Activated CD8-positive, alpha-beta memory T cell treated with anti-CD3 and anti-CD28 coated beads for 36 hours (primary cell): Measurements from ENCODE around the gene SHISA7. TPM values are rescaled to one million over a fixed set of nuclear protein-coding genes. Genes with fewer than 3 reads are reported as not detected.

ENCODE experiments used
- CTCF ChIA-PET: fragments of 350-600 bp; sonication (Branson Sonifier 250); formaldehyde crosslinking; loops from one replicate; lab custom pipeline; 2021; ENCODE audit warnings: antibody characterized with exemption; lab: Charles Lee
- POLR2A ChIA-PET: fragments of 350-600 bp; sonication (Branson Sonifier 250); formaldehyde crosslinking; loops from one replicate; lab custom pipeline; 2021; ENCODE audit warnings: antibody characterized with exemption; lab: Charles Lee
- total RNA-seq, 2 experiments: library from RNA; stranded (reverse); gene quantifications; one replicate each; pipeline ENCODE4 v1.2.3, GENCODE V29; 2021

The SHISA7 gene
- total RNA-seq, 2 experiments from 2014 or later, result not detected

DNA sequence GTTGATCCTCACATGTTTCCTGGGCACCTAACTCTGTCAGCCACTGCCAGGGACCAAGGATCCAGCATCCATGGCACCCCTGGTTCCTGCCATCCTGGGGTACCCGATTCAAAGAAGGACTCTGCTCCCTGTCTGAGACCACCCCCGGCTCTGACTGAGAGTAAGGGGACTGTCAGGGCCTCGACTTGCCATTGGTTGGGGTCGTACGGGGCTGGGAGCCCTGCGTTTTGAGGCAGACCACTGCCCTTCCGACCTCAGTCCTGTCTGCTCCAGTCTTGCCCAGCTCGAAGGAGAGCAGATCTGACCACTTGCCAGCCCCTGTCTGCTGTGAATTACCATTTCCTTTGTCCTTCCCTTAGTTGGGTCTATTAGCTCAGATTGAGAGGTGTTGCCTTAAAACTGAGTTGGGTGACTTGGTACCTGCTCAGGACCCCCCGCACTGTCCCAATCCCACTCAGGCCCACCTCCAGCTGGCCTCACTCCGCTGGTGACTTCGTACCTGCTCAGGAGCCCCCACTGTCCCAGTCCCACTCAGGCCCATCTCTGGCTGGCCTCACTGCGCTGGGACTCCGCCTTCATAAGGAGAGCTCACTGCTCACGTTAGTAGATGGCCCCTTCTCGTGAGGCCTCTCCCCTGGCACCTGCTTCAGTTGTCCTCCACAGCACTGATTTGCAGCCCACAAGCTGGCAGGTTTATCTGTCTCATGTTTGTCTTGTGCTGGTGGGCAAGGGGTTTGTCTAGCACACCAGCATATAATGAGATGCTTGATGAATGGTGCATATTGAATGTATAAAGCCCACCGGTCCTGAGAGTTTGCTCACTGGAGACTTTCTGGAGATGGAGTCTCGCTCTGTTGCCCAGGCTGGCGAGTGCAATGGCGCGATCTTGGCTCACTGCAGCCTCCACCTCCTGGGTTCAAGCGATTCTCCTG lies 53.4 kb downstream of the SHISA7 start:
- ChIA-PET CTCF (interaction anchor here (2.0 kb wide), 1 partner anchor 88 kb away, joined by 6 read pairs; no protein-coding TSS in a partner anchor), POLR2A (interaction anchor here (1.2 to 3.6 kb wide), 3 partner anchors 12 to 18 kb away, joined by 5 to 14 read pairs (median 8); partner anchors contain the start of gene UBE2S)

DNA sequence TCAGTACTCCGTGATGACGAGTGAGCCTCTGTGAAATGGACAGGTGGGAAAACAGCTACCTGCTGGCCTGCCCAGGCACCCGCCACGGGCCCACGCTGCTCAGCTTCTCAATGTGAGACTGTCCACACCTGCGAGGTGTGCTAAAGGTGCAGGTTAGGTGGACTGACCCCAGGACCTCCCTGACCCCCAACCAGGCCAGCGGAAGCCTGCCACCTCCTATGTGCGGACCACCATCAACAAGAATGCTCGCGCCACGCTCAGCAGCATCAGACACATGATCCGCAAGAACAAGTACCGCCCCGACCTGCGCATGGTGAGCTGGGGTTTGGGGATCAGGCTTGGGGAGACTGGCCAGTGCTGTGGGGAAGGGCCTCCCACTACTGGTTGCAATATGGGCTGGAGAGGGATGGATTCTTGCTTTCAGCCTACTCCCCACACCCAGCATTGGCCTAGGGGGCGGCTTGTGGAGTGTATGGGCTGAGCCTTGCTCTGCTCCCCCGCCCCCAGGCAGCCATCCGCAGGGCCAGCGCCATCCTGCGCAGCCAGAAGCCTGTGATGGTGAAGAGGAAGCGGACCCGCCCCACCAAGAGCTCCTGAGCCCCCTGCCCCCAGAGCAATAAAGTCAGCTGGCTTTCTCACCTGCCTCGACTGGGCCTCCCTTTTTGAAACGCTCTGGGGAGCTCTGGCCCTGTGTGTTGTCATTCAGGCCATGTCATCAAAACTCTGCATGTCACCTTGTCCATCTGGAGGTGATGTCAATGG lies 55.2 kb downstream of the SHISA7 start:
- CTCF ChIA-PET, result interaction anchor here (0.9 kb wide), 1 partner anchor 20 kb away, joined by 3 read pairs; the partner anchor contains the start of gene UBE2S
- POLR2A ChIA-PET, result interaction anchor here (1.2 to 3.6 kb wide), 6 partner anchors 14 to 133 kb away, joined by 3 to 16 read pairs (median 6); partner anchors contain the start of gene UBE2S

DNA sequence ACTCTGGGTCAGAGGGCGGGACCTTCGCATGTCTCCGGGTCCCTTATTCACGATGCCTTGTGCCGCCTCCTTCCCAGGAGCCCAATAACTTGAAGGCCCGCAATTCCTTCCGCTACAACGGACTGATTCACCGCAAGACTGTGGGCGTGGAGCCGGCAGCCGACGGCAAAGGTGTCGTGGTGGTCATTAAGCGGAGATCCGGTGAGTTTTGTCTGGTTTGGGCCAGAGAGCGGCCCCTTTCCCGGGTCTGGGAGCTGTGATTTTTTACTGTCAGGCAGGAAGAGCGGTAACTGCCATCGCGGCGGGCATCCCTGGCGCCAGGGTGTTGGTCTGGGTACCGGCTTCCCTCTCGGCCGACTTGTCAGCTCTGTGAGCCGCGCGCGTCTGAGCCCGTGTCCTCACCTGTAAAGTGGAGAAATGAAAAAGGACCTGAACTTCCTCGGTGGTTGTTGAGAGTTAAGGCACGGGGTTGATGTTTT lies 56.6 kb downstream of the SHISA7 start:
- POLR2A ChIA-PET, result interaction anchor here (0.9 to 2.1 kb wide), 5 partner anchors 11 to 132 kb away, joined by 3 to 16 read pairs (median 5); partner anchors contain the start of genes KMT5C and UBE2S
- CTCF ChIA-PET, result interaction anchor here (1.2 kb wide), 1 partner anchor 85 kb away, joined by 3 read pairs; no protein-coding TSS in a partner anchor

DNA sequence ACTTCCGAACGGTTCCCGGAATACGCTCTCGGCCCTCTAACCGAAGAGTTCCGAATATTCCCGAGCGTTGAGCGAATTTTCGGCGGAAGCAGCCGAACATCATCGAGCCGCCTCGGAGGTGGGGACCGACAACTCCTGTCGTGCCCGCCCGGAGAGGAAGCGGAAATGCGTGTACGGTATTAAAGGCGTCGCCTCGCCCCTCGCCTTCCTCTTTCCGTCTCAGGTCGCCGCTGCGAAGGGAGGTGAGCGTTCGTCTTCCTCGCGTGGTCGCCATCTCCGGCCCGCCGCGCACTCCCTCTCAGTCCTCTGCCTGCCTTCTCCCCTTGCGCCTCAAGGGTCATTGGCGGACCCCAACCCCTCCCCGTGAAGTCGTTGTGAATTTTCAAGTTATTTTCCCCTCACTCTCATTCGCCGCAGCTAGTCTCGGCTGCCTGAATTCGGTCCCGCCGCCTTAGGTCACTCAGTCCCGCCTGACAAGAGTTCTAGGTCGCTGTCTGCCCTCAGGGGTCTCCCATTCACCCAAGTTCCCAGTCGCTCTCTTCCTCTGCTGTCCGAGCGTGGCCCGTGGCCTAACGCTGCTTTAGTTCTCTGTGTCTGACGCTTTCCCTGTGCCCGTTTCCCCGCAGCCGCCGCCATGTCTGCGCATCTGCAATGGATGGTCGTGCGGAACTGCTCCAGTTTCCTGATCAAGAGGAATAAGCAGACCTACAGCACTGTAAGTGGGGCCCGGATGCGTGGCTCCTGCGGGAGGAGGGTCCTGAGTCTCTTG lies 57.2 kb downstream of the SHISA7 start, which contains the start of gene RPL28:
TSS of gene RPL28 (plus strand) at position 209 of the 769 bp plus-strand sequence. CDS start at position 635, 426 bp downstream.
- CTCF ChIA-PET, result interaction anchor here (1.2 kb wide), 1 partner anchor 84 kb away, joined by 3 read pairs; no protein-coding TSS in a partner anchor

DNA sequence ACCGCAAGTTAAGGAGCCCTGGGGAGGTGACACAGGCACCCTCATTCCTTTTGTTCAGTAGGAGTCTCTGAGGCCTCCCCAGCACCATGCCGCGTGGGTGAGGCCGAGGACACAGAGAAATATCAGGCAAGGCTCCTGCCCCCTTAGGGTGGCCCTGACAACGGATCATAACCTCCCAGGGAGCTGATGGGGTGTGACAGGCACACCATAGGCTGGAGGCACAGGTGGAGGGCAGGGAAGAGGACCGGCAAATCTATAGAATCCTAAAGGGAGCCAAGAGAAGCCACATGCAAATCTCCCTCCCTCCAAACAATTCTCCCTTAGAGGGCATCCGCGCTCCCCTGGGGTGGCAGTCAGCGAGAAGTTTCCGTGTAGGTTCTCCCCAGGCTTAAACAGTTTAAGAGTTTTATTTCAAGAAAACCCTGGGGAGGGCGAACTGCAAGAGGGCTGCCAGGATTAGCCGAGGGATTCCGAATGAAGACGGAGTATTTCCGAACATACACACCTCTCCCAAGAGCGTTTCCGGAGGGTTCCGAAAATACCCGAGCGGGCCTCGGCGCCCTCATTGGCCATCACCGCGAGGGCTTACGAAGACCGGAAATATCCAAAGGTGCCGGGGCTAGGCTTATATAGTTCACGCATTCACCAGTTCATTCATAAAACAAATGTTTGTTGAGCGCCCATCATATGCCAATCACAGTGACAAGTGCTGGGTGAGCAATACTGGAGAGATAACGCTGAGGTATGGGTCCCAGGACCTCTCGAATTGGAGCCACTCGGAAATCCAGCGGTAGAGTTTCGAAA lies 58.0 kb downstream of the SHISA7 start:
- CTCF ChIA-PET, result interaction anchor here (1.0 to 2.3 kb wide), 8 partner anchors 22 to 269 kb away, joined by 3 to 17 read pairs (median 6); partner anchors contain the start of gene UBE2S
- POLR2A ChIA-PET, result interaction anchor here (0.7 to 2.9 kb wide), 12 partner anchors 12 to 240 kb away, joined by 3 to 26 read pairs (median 5); partner anchors contain the start of genes HSPBP1, KMT5C, PPP6R1 and UBE2S

More for the DNA sequence above, 57.2 kb downstream of the SHISA7 start, which contains the start of gene RPL28:
- POLR2A ChIA-PET, result interaction anchor here (0.9 to 2.1 kb wide), 3 partner anchors 11 to 46 kb away, joined by 3 to 16 read pairs (median 6); partner anchors contain the start of genes KMT5C and UBE2S

DNA sequence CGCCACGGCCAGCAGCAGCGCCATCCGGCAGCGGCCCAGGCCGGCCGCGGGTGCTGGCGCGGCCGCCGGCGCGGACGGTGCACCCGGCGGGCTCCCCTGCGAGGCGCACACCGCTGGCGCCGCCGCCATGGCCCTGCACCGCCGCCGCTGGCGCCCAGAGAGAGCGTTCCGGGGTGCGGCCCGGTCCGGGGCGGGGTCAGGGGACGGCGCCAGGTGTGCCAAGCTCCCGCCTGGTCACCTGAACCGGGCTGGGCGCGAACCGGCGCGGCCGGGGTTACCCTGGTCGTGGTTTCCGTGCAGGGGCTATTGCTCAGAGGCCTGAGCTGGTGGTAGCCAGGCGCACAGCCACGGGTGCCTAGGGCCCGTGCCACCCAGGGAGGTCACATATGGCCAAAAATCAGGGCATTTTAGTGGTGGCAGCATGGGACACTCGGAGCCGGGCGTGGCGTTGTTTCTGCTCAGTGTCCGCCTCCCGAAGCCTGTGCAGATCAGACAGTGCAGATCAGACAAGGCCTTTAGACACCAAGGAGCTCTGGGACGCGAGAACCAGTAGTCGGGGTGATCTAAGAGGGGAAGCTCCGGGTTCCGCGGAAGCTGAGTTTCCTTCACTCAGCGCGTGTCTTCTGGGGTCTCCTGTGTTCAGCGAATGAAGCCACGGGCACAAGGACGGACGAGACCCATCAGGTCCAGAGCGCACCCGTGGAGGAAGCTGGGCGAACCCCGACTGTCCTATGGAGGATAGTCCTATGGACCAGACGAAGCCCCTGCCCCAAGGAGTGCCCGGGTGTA lies 58.8 kb downstream of the SHISA7 start, which contains the start of gene TMEM238:
TSS of gene TMEM238 (minus strand) at position 162 of the 789 bp plus-strand sequence. CDS start at position 129, 33 bp downstream.
- ChIA-PET CTCF (interaction anchor here (0.9 to 2.3 kb wide), 8 partner anchors 23 to 270 kb away, joined by 3 to 17 read pairs (median 6); partner anchors contain the start of gene UBE2S), POLR2A (interaction anchor here (0.7 to 2.9 kb wide), 14 partner anchors 8 to 240 kb away, joined by 3 to 26 read pairs (median 4); partner anchors contain the start of genes HSPBP1, KMT5C, PPP6R1 and UBE2S)

DNA sequence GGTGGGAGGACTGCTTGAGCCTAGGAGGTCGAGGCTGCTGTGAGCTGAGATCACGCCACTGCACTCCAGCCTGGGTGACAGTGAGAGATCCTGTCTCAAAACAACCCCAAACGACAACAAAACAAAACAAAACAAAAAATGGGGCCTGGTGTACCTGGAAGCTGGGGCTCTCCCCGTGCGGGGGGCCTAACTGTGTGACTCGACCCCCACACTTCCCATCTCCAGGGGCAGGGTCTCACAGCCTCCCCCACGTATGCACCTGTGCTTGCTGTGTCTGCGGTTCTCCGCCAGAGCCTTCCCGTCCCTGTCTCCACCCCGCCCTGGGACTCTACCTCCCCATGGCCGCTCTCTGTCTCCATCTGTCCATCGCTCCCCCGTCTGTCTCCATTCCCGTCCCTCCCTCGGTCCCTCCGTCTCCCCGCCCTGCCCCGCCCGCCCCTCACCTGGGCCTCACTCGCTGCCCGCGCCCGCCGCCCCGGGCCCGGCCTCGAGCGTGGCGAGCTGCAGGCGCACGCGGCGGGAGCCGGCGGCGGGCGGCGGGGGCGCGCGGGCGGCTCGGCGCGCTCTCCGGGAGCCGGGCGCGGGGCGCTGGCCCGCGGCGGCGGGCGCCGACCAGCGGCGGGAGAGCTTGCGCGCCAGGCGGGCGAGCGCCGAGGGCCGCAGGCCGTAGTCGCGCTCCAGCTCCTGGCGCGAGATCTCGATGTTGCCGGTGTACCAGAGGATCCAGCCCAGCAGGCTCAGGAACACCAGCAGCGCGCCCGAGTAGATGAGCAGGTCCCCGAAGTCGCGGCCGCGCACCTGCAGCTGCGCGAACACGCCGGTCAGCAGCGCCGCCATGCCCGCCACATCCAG lies 59.6 kb downstream of the SHISA7 start:
- ChIA-PET POLR2A (interaction anchor here (0.6 to 2.9 kb wide), 12 partner anchors 8 to 129 kb away, joined by 3 to 26 read pairs (median 4); partner anchors contain the start of genes HSPBP1, KMT5C, PPP6R1 and UBE2S), CTCF (interaction anchor here (0.9 to 2.3 kb wide), 6 partner anchors 25 to 243 kb away, joined by 3 to 17 read pairs (median 6); no protein-coding TSS in a partner anchor)

DNA sequence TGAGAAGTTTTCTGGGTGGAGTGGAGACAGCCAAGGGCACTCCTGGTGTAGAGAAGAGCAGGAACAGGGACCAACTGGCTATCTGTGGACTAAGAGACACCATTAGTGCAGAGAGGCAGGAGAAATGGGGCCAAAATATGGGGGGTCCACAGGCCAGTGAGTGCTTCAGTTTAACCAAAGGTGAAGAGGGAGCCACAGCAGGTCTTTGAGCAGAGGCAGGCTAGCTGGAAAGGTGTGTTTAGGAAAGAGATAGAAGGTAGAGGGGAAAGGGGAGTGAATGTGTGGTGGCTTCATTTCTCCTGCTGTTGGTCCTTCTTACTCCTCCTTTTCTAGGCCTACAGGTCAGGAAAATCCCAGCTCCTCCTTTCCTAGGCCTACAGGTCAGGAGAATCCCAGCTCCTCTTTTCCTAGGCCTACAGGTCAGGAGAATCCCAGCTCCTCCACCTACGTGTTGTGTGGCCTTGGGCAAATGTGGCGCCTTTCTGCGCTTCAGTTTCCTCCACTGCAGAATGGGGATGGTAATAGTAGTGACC lies 60.5 kb downstream of the SHISA7 start:
- ChIA-PET POLR2A (interaction anchor here (2.3 to 2.9 kb wide), 4 partner anchors 24 to 128 kb away, joined by 8 to 26 read pairs (median 18); partner anchors contain the start of genes HSPBP1, KMT5C and UBE2S), CTCF (interaction anchor here (1.0 kb wide), 1 partner anchor 242 kb away, joined by 3 read pairs; no protein-coding TSS in a partner anchor)

DNA sequence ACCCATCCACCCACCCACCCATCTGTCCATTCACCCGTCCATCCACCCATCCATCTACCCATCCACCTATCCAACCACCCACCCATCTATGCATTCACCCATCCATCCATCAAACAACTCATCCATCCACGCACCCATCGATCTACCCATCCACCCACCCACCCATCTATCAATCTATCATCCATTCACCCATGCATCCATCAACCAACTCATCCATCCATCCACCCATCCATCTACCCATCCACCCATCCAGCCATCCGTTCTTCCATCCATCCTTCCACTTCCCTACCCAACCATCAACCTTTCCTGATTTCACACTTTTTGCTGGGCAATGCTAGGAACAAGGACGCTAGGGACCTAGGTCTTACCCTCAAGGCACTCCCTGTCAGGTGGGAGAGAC lies 61.1 kb downstream of the SHISA7 start:
- POLR2A ChIA-PET, result no interaction called here
- CTCF ChIA-PET, result no interaction called here

DNA sequence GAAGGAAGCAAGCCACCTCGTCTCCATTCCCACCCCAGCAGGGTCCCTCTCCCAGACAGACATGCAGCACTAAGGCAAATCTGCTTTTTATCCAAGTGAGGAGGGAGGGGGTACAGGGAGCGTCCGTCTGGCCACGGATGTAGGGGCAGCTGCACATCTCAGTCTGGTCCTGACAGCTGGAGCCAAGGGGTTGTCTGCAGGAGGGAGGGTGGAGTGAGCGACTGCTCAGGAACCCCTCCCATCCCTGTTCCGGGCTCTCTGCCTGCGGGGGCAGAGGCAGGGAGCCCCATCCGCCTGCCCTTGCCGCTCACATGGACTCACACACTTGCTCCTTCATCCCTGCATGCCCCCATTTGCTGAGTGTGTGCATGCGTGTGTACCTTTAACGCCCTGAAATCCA lies 63.9 kb downstream of the SHISA7 start:
- ChIA-PET POLR2A (no interaction called here), CTCF (no interaction called here)

Other genes starting within 250 kb of the SHISA7 start
- not detected for gene PTPRH, start 233.8 kb downstream of the SHISA7 start, total RNA-seq
- 1 to 10 TPM; 6.5 to 7.6 TPM for gene TMEM86B, start 214.5 kb downstream of the SHISA7 start, total RNA-seq
- 100 to 1,000 TPM; 226 to 230 TPM for gene PPP6R1, start 184.3 kb downstream of the SHISA7 start, total RNA-seq
- gene HSPBP1, start 163.2 kb downstream of the SHISA7 start, total RNA-seq, result 10 to 100 TPM; 74.4 to 79.6 TPM
- 1 to 10 TPM; 4.8 to 5.7 TPM for gene BRSK1, start 159.3 kb downstream of the SHISA7 start, total RNA-seq
- under 1 TPM in 1 of 2 experiments, not detected in 1; 0.31 TPM for gene TMEM150B, start 118.0 kb downstream of the SHISA7 start, total RNA-seq
- gene KMT5C, start 103.4 kb downstream of the SHISA7 start, total RNA-seq, result 10 to 100 TPM; 17.4 to 18.1 TPM
- not detected for gene COX6B2, start 88.6 kb downstream of the SHISA7 start, total RNA-seq
- not detected for gene GARIN5B, start 80.0 kb downstream of the SHISA7 start, total RNA-seq
- under 1 TPM; 0.08 to 0.21 TPM for gene IL11, start 72.8 kb downstream of the SHISA7 start, total RNA-seq
- gene TMEM190, start 66.5 kb downstream of the SHISA7 start, total RNA-seq, result not detected
- gene TMEM238, start 59.0 kb downstream of the SHISA7 start, total RNA-seq, result 10 to 100 TPM; 11.3 to 12.1 TPM
- 1,000 to 10,000 TPM; 2,223 to 2,277 TPM for gene RPL28, start 57.4 kb downstream of the SHISA7 start, total RNA-seq
- gene UBE2S, start 35.5 kb downstream of the SHISA7 start, total RNA-seq, result 100 to 1,000 TPM; 296 to 311 TPM
- 10 to 100 TPM; 34.4 to 36.6 TPM for gene ISOC2, start 18.3 kb upstream of the SHISA7 start, total RNA-seq
- gene C19orf85, start 21.5 kb upstream of the SHISA7 start, total RNA-seq, result not detected
- 1 to 10 TPM; 6.4 to 7.4 TPM for gene ZNF628, start 33.3 kb upstream of the SHISA7 start, total RNA-seq
- 10 to 100 TPM; 32.7 to 33.1 TPM for gene NAT14, start 41.9 kb upstream of the SHISA7 start, total RNA-seq
- gene SSC5D, start 45.1 kb upstream of the SHISA7 start, total RNA-seq, result under 1 TPM; 0.63 to 0.99 TPM
- not detected for gene SBK2, start 93.8 kb upstream of the SHISA7 start, total RNA-seq
- gene SBK3, start 102.2 kb upstream of the SHISA7 start, total RNA-seq, result not detected
- gene ZNF579, start 137.5 kb upstream of the SHISA7 start, total RNA-seq, result 1 to 10 TPM; 6.9 to 7.5 TPM
- 10 to 100 TPM; 17.4 to 17.8 TPM for gene FIZ1, start 156.2 kb upstream of the SHISA7 start, total RNA-seq
- 10 to 100 TPM; 11.9 to 13.2 TPM for gene ZNF524, start 157.0 kb upstream of the SHISA7 start, total RNA-seq
- 10 to 100 TPM; 11.8 to 12.0 TPM for gene ZNF865, start 162.3 kb upstream of the SHISA7 start, total RNA-seq
- gene ZNF784, start 181.3 kb upstream of the SHISA7 start, total RNA-seq, result 1 to 10 TPM; 2.8 to 3.0 TPM
- gene ZNF580, start 197.7 kb upstream of the SHISA7 start, total RNA-seq, result 10 to 100 TPM; 31.3 to 32.0 TPM
- 10 to 100 TPM; 32.6 to 33.6 TPM for gene ZNF581, start 200.3 kb upstream of the SHISA7 start, total RNA-seq
- 1 to 10 TPM; 4.3 to 4.4 TPM for gene CCDC106, start 204.9 kb upstream of the SHISA7 start, total RNA-seq
- gene U2AF2, start 211.7 kb upstream of the SHISA7 start, total RNA-seq, result 100 to 1,000 TPM; 351 to 381 TPM
- gene EPN1, start 231.9 kb upstream of the SHISA7 start, total RNA-seq, result 10 to 100 TPM; 40.1 to 41.8 TPM